A673 (cell line): ENCODE data around the gene AP3S2.

Experiments used
- EZH2 ChIP-seq: fragments of 200-600 bp; sonication (generic); IDR thresholded peaks from 2 replicates; pipeline ENCODE4 v1.6.1; 2017; ENCODE audit warnings: borderline replicate concordance, low read depth, mild to moderate bottlenecking, mixed read lengths, antibody characterized with exemption, low read length; ENCODE audit not compliant: poor library complexity, severe bottlenecking
- TF ChIP-seq, protein P1 (sequence below): fragments of 300-800, 200-600 bp; sonication (generic); conservative IDR thresholded peaks from 2 replicates; pipeline ENCODE4 v1.5.1; 2017; ENCODE audit warnings: low read depth, mild to moderate bottlenecking, antibody characterized with exemption, low read length, moderate library complexity, mixed read lengths

DNA sequence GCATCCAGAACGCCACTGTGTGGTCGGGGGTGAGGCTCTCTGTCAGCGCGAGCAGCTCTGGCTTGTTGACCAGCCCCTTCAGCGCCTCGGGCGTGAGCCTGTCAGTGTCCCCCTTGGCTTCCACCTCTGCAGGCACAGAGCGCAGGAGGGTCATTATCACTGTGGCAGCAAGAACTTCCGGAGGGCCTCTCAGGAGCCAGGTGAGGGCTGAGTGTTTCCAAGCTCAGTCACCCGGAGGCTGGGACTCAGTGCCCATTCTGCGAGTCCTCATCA lies 10.0 kb upstream of the AP3S2 start:
- TF ChIP-seq, protein P1, sequence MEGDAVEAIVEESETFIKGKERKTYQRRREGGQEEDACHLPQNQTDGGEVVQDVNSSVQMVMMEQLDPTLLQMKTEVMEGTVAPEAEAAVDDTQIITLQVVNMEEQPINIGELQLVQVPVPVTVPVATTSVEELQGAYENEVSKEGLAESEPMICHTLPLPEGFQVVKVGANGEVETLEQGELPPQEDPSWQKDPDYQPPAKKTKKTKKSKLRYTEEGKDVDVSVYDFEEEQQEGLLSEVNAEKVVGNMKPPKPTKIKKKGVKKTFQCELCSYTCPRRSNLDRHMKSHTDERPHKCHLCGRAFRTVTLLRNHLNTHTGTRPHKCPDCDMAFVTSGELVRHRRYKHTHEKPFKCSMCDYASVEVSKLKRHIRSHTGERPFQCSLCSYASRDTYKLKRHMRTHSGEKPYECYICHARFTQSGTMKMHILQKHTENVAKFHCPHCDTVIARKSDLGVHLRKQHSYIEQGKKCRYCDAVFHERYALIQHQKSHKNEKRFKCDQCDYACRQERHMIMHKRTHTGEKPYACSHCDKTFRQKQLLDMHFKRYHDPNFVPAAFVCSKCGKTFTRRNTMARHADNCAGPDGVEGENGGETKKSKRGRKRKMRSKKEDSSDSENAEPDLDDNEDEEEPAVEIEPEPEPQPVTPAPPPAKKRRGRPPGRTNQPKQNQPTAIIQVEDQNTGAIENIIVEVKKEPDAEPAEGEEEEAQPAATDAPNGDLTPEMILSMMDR = no peak
- TF ChIP-seq EZH2 = no peak
